Endodermal cell (in vitro differentiated cells): Measurements from ENCODE around the gene RNF175. TPM values are rescaled to one million over a fixed set of nuclear protein-coding genes. Genes with fewer than 3 reads are reported as not detected.

Experiments used
- DNase-seq: peaks from one replicate; pipeline ENCODE4 v3.0.0-alpha.2; 2017
- H3K27ac ChIP-seq: 2 replicates; pipeline ENCODE4 v1.5.1; 2013; ENCODE audit warnings: mild to moderate bottlenecking, low read depth, low read length, moderate library complexity
- H3K27me3 ChIP-seq: 2 replicates; pipeline ENCODE4 v1.6.1; 2013; ENCODE audit warnings: mild to moderate bottlenecking, low read length, moderate library complexity; ENCODE audit not compliant: insufficient read depth, control insufficient read depth, poor library complexity, severe bottlenecking
- H3K36me3 ChIP-seq: 2 replicates; pipeline ENCODE4 v1.7.0; 2013; ENCODE audit warnings: mild to moderate bottlenecking, low read length, moderate library complexity; ENCODE audit not compliant: control insufficient read depth, insufficient read depth
- H3K4me1 ChIP-seq: one replicate; pipeline ENCODE4 v1.7.0; 2013; ENCODE audit warnings: low read length; ENCODE audit not compliant: control insufficient read depth, insufficient read depth
- H3K4me3 ChIP-seq: 2 replicates; pipeline ENCODE4 v1.5.1; 2013; ENCODE audit warnings: mild to moderate bottlenecking, low read length, moderate library complexity
- H3K9ac ChIP-seq: 2 replicates; pipeline ENCODE4 v1.6.1; 2013; ENCODE audit warnings: mild to moderate bottlenecking, low read length, moderate library complexity; ENCODE audit not compliant: poor library complexity, severe bottlenecking; ENCODE audit errors: extremely low read depth
- H3K9me3 ChIP-seq: 2 replicates; pipeline ENCODE4 v1.6.1; 2013; ENCODE audit warnings: mild to moderate bottlenecking, low read length, moderate library complexity; ENCODE audit not compliant: control insufficient read depth
- H3K27ac Mint-ChIP-seq: 2 replicates; pipeline ENCODE4 v1.8.0; 2020; ENCODE audit warnings: mixed read lengths
- H3K27me3 Mint-ChIP-seq: 2 replicates; pipeline ENCODE4 v1.8.0; 2021; ENCODE audit warnings: mild to moderate bottlenecking, mixed read lengths; ENCODE audit not compliant: insufficient read depth
- H3K36me3 Mint-ChIP-seq: 2 replicates; pipeline ENCODE4 v1.8.0; 2020; ENCODE audit warnings: low read depth, mixed read lengths
- H3K4me1 Mint-ChIP-seq: 2 replicates; pipeline ENCODE4 v1.8.0; 2020; ENCODE audit warnings: mixed read lengths
- H3K4me3 Mint-ChIP-seq: 2 replicates; pipeline ENCODE4 v1.8.0; 2020; ENCODE audit warnings: mild to moderate bottlenecking, moderate library complexity, mixed read lengths
- H3K9me3 Mint-ChIP-seq: 2 replicates; pipeline ENCODE4 v1.8.0; 2020; ENCODE audit warnings: mild to moderate bottlenecking, mixed read lengths
- CTCF ChIP-seq: fragments of 200-600 bp; sonication (generic); conservative IDR thresholded peaks from 2 replicates; pipeline ENCODE4 v1.5.0; 2021; ENCODE audit warnings: antibody characterized with exemption, mild to moderate bottlenecking
- WGBS, 2 experiments: methylation state at CpG; one replicate each; pipeline versions ENCODE4 v1.1.5 to v1.1.7; 2013; ENCODE audit warnings: missing lambda C conversion rate in 2 of 2, mixed read lengths in 1 of 2; ENCODE audit not compliant: insufficient coverage in 1 of 2, insufficient read length in 1 of 2; 5-methylcytosine and 5-hydroxymethylcytosine counted together
- total RNA-seq, 2 donors: library from RNA; stranded (reverse); fragmentation: NEBNext Ultra II Directional in 1 of 2; extraction: Animal tissue kit (Norgen Biotek cat#: 25700) in 1 of 2; gene quantifications; 2 replicates in 1 of 2; 3 replicates in 1 of 2; pipeline ENCODE4 v1.2.1, GENCODE V29; 2021

RNF175 gene
- total RNA-seq, 2 donors from 2014 or later = 1.7 to 4.2 TPM

DNA sequence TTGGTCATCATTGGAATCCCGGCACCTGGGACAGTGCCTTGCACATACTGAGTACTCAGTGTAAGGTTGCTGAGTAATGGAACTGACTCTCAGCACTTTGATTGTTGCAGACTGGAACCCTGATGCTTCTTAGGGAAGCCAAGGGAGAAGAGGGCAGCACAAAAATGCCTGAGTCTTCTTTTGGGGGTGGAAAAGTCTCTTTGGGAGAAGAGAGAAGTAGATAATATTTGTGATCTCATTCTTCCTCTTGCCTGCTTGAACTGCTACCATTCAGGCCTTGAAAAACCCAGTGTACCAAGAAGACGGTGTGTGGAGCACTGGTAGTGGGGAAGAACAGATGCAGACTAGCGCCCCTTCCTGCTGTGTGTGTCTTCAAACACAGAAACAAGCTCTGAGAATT is 16.8 kb upstream of the RNF175 start:
- Mint-ChIP-seq H3K9me3 (peaks cover 3% of the 10 kb centered on the region), H3K4me1 (peaks cover 2% of the 10 kb centered on the region), H3K4me3 (no peak overlapping the region), H3K27me3 (no peaks in the 10 kb centered on the region), H3K36me3 (no peaks in the 10 kb centered on the region), H3K27ac (no peak overlapping the region)
- Histone ChIP-seq H3K9me3 (no peaks in the 10 kb centered on the region), H3K9ac (no peak overlapping the region), H3K36me3 (no peaks in the 10 kb centered on the region), H3K4me1 (no peaks in the 10 kb centered on the region), H3K27me3 (no peaks in the 10 kb centered on the region), H3K27ac (no peak overlapping the region), H3K4me3 (no peak overlapping the region)
- TF ChIP-seq CTCF = no peak
- DNase-seq = no peak
- 90 to 100% methylated on average over 2 to 3 of the region's 3 CpGs for WGBS, 2 experiments

DNA sequence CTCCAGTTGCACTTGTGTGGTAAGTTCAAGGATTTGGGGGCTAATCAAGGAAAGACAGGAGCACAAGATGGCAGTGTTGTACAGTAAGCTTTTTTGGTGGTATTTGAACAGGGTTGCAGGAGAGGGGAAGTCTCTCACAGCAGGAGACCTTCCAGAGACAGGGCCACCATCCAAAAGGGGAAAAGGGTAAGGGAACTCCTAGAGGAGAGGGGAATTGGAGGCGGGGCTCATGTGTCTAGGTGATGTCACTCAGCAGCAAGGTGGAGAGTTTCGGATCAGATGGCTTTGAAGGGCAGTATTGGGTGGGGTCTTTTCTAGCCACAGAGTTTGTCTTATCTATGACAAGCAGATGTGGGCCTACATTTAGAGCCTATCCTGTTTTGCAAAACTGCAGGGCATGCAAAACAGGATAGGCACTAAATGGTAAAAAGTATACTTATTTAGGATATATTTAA is 13.4 kb upstream of the RNF175 start:
- Histone ChIP-seq H3K9me3 (no peaks in the 10 kb centered on the region), H3K27ac (no peak overlapping the region), H3K9ac (no peak overlapping the region), H3K4me1 (no peaks in the 10 kb centered on the region), H3K36me3 (no peaks in the 10 kb centered on the region), H3K4me3 (no peak overlapping the region), H3K27me3 (no peaks in the 10 kb centered on the region)
- Mint-ChIP-seq H3K36me3 (no peaks in the 10 kb centered on the region), H3K9me3 (peaks cover 10% of the 10 kb centered on the region), H3K4me1 (no peaks in the 10 kb centered on the region), H3K27me3 (no peaks in the 10 kb centered on the region), H3K4me3 (no peak overlapping the region), H3K27ac (no peak overlapping the region)
- TF ChIP-seq CTCF = peak; percentile 58
- 67 to 69% methylated on average over 2 of the region's 2 CpGs for WGBS, 2 experiments
- DNase-seq = peak; percentile 80

DNA sequence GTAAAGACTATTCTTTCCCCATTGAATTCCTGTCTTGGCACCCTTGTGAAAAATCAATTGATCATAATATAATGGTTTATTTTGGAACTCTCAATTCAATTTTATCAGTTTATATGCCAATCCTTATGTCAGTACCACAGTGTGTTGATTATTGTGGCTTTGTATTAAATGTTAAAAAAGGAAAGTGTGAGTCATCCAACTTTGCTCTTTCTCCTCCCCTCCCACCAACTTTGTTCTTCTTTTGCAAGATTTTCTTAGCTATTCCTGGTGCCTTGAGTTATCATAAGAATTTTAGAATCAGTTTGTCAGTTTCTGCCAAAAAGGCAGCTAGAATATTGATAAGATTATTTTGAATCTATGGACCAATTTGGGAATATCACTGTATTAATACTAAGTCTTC is 11.2 kb upstream of the RNF175 start:
- H3K9me3 Mint-ChIP-seq = peaks cover 8% of the 10 kb centered on the region
- DNase-seq = no peak
- H3K4me3 ChIP-seq = no peak overlapping the region

More for the DNA sequence above, 11.2 kb upstream of the RNF175 start:
- no peak overlapping the region for H3K27ac ChIP-seq
- Mint-ChIP-seq H3K27me3 (no peaks in the 10 kb centered on the region), H3K4me1 (no peaks in the 10 kb centered on the region), H3K27ac (no peak overlapping the region), H3K36me3 (no peaks in the 10 kb centered on the region), H3K4me3 (no peak overlapping the region)
- H3K36me3 ChIP-seq = no peaks in the 10 kb centered on the region
- no peaks in the 10 kb centered on the region for H3K9me3 ChIP-seq
- no peaks in the 10 kb centered on the region for H3K27me3 ChIP-seq
- no peak overlapping the region for H3K9ac ChIP-seq
- TF ChIP-seq CTCF = no peak
- H3K4me1 ChIP-seq = no peaks in the 10 kb centered on the region
